HFFc6 (cell line): ENCODE results near the gene AOPEP. TPM values are rescaled to one million over a fixed set of nuclear protein-coding genes. Genes with fewer than 3 reads are reported as not detected.

Source experiments
- DNase-seq: peaks from one replicate; pipeline ENCODE4 v3.0.0-alpha.2; 2018
- H3K27ac Mint-ChIP-seq: 2 replicates; pipeline ENCODE4 v1.8.0; 2020; ENCODE audit warnings: mild to moderate bottlenecking, mixed read lengths
- H3K27me3 Mint-ChIP-seq: 2 replicates; pipeline ENCODE4 v1.8.0; 2021; ENCODE audit warnings: mild to moderate bottlenecking, moderate library complexity, mixed read lengths; ENCODE audit not compliant: insufficient read depth
- H3K36me3 Mint-ChIP-seq: 2 replicates; pipeline ENCODE4 v1.8.0; 2021; ENCODE audit warnings: low read depth, mixed read lengths
- H3K4me1 Mint-ChIP-seq: 2 replicates; pipeline ENCODE4 v1.8.0; 2020; ENCODE audit warnings: low read depth, mixed read lengths
- H3K4me3 Mint-ChIP-seq: 2 replicates; pipeline ENCODE4 v1.8.0; 2020; ENCODE audit warnings: mild to moderate bottlenecking, moderate library complexity, mixed read lengths
- H3K9me3 Mint-ChIP-seq: 2 replicates; pipeline ENCODE4 v1.8.0; 2020; ENCODE audit warnings: mild to moderate bottlenecking, mixed read lengths
- CTCF ChIP-seq: fragments of 200-600 bp; sonication (generic); IDR thresholded peaks from 2 replicates; pipeline ENCODE4 v1.5.0; 2021; ENCODE audit warnings: antibody characterized with exemption, mild to moderate bottlenecking
- total RNA-seq, 6 experiments: library from RNA; stranded (reverse); fragmentation: NEBNext Ultra II Directional; extraction: Animal tissue kit (Norgen Biotek cat#: 25700); gene quantifications; 2 replicates in 1 of 6; 3 replicates in 5 of 6; pipeline ENCODE4 v1.2.3, GENCODE V29; 2021

AOPEP gene
- total RNA-seq, 6 experiments from 2014 or later = 32.2 to 46.6 (median 36.3) TPM

- H3K4me3 Mint-ChIP-seq = peak overlapping the region; percentile 82
- H3K9me3 Mint-ChIP-seq = no peaks in the 10 kb centered on the region
- H3K27ac Mint-ChIP-seq = peak overlapping the region; percentile 96
- peaks cover 83% of the 10 kb centered on the region for H3K4me1 Mint-ChIP-seq
- DNase-seq = no peak
- TF ChIP-seq CTCF = no peak
- H3K36me3 Mint-ChIP-seq = peaks cover 36% of the 10 kb centered on the region
- H3K27me3 Mint-ChIP-seq = peaks cover 3% of the 10 kb centered on the region
Observed at GRCh38 chr9:95057101-95057500, 330.6 kb downstream of the AOPEP start.

DNA sequence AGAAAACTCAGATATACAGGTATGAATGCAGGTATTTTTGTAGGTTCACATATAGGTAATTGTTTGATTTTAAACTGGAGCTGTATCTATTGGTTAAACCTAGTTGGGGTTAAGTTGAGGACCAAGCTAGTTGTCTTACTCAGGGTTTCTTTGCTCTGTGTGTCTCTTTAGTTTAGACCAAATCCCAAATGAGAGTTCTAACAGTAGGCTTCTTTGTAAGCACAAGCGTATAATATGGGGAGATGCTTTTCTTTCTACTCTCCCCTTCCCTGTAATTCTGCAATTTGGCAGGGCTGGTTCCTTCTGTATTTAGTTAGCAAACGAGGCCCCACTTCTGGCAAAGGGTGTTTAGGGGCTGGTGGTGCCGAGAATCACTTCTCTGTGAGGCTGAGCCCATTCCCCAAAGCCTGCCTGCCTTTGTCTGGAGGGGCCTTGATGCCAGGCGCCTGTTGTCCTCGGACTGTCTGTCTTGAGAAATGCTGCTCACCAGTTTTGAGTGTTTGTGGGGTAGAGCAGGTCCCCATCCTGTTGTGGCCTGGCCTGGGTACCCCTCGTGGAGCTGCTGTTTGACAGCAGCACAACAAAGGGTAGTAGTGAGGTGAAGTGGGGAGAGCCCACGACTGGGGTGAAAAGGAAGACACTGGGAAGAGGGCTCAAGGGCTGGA lies 331.8 kb downstream of the AOPEP start:
- H3K27ac Mint-ChIP-seq = peak overlapping the region; percentile 96
- peaks cover 78% of the 10 kb centered on the region for H3K4me1 Mint-ChIP-seq
- no peaks in the 10 kb centered on the region for H3K9me3 Mint-ChIP-seq
- no peak for TF ChIP-seq CTCF
- H3K27me3 Mint-ChIP-seq = peaks cover 3% of the 10 kb centered on the region
- DNase-seq = no peak
- peak overlapping the region; percentile 82 for H3K4me3 Mint-ChIP-seq
- peaks cover 36% of the 10 kb centered on the region for H3K36me3 Mint-ChIP-seq

DNA sequence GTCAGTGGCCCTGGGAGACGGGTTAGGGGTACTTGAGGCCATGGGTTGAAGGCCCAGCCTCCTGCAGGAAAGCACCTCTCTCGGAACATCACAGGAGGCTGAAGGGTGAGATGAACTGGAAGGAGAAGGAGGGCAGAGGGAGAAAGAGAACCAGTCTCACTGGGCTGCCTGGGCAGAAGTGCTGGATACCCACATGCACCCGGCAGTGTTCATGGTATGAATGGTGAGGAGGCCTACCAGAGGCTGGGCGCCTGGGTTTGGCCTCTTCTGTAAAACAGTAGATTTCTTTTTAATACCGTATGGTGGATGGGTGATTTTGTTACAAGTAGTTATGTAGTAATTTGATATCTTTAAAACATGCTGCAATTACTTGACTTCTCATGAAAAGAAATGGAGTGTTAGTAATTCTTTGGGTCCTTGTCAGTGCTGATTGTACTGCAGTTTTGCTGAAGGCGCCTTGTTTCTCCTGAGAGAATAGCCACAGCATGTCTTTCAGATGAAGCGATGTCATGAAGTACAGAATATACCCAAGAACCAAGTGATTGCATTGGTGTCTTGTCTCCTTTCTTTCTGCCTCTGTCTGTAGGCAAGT lies 332.4 kb downstream of the AOPEP start:
- no peak for TF ChIP-seq CTCF
- peaks cover 5% of the 10 kb centered on the region for H3K27me3 Mint-ChIP-seq
- DNase-seq = peak; percentile 15
- H3K4me1 Mint-ChIP-seq = peaks cover 78% of the 10 kb centered on the region
- peak overlapping the region; percentile 96 for H3K27ac Mint-ChIP-seq
- H3K9me3 Mint-ChIP-seq = no peaks in the 10 kb centered on the region
- peaks cover 36% of the 10 kb centered on the region for H3K36me3 Mint-ChIP-seq
- no peak overlapping the region for H3K4me3 Mint-ChIP-seq

GRCh38 chr9:95060234-95060633 lies 333.7 kb downstream of the AOPEP start:
- peaks cover 46% of the 10 kb centered on the region for H3K36me3 Mint-ChIP-seq
- no peak overlapping the region for H3K27ac Mint-ChIP-seq
- DNase-seq = no peak
- no peak for TF ChIP-seq CTCF
- H3K4me1 Mint-ChIP-seq = peaks cover 76% of the 10 kb centered on the region
- no peak overlapping the region for H3K4me3 Mint-ChIP-seq
- no peaks in the 10 kb centered on the region for H3K9me3 Mint-ChIP-seq
- peaks cover 5% of the 10 kb centered on the region for H3K27me3 Mint-ChIP-seq

DNA sequence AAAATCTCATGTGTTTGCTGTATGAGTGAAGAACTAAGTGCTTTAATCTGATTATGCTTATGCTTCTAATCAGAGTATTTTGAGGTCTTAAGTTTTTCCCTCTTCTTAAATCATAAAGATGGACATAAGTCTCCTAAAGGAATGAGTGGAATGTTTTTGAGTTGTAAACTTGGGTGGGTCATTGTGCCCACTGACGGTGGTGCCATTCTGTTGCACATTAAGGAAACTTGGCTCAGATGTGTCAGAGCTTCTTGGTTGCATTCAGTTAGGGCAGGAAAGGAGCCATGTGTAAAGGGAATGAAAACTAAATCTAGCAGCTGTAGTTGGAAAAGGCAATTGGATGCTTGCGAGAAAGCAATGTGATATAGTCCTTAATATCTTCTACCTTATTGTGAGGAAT lies 334.4 kb downstream of the AOPEP start:
- H3K9me3 Mint-ChIP-seq = no peaks in the 10 kb centered on the region
- peak overlapping the region; percentile 25 for H3K27ac Mint-ChIP-seq
- H3K4me3 Mint-ChIP-seq = no peak overlapping the region
- H3K36me3 Mint-ChIP-seq = peaks cover 48% of the 10 kb centered on the region
- peaks cover 76% of the 10 kb centered on the region for H3K4me1 Mint-ChIP-seq
- no peak for TF ChIP-seq CTCF
- no peak for DNase-seq
- H3K27me3 Mint-ChIP-seq = peaks cover 5% of the 10 kb centered on the region
